ENCODE measurements around the gene CBLC.

GRCh38 chr19:44746946-44747738, 30.5 kb upstream of the CBLC start:
- TF ChIP-seq CTCF (IDR thresholded peaks at IDR 0.05): no peak
- TF ChIP-seq HMGXB4 (CRISPR knock-in tag; IDR thresholded peaks at IDR 0.05): no peak
- no peak for TF ChIP-seq SMAD4 (CRISPR knock-in tag; IDR thresholded peaks at IDR 0.05)
- no peak for TF ChIP-seq JUN (CRISPR knock-in tag; IDR thresholded peaks at IDR 0.05)
- no peak for TF ChIP-seq IRF2 (CRISPR knock-in tag; IDR thresholded peaks at IDR 0.05; ENCODE audit: borderline replicate concordance, low read depth)
